Measurements from ENCODE around the gene TMC7.

TMC7 gene

GRCh38 chr16:19077879-19078278 is 94.1 kb downstream of the TMC7 start:
- Histone ChIP-seq H3K36me3 (ENCODE audit: insufficient read depth, low read length) (peaks cover 42% of the 10 kb centered on the region), H3K9ac (ENCODE audit: low read length) (no peak overlapping the region)

GRCh38 chr16:19083670-19084069 is 99.9 kb downstream of the TMC7 start:
- Histone ChIP-seq H3K9me3 (ENCODE audit: low read length) (no peaks in the 10 kb centered on the region), H3K27ac (ENCODE audit: low read depth, low read length) (no peak overlapping the region), H3K4me1 (ENCODE audit: insufficient read depth, low read length) (peaks cover 16% of the 10 kb centered on the region), H3K9ac (ENCODE audit: low read length) (no peak overlapping the region), H3K4me3 (ENCODE audit: low read depth in 1 of 2, low read length in 2 of 2) (no peak overlapping the region), H3K27me3 (ENCODE audit: control insufficient read depth in 1 of 2, insufficient read depth in 2 of 2, low read length in 2 of 2) (no peaks in the 10 kb centered on the region), H3K36me3 (ENCODE audit: insufficient read depth, low read length) (peaks cover 11% of the 10 kb centered on the region)

More at GRCh38 chr16:19077879-19078278, 94.1 kb downstream of the TMC7 start:
- peaks cover 5% of the 10 kb centered on the region for H3K4me1 ChIP-seq (ENCODE audit: insufficient read depth, low read length)
- no peak overlapping the region for H3K4me3 ChIP-seq (ENCODE audit: low read depth in 1 of 2, low read length in 2 of 2)
- no peaks in the 10 kb centered on the region for H3K9me3 ChIP-seq (ENCODE audit: low read length)
- no peak overlapping the region for H3K27ac ChIP-seq (ENCODE audit: low read depth, low read length)
- H3K27me3 ChIP-seq (ENCODE audit: control insufficient read depth in 1 of 2, insufficient read depth in 2 of 2, low read length in 2 of 2): no peaks in the 10 kb centered on the region

GRCh38 chr16:19084139-19084538 is 100.4 kb downstream of the TMC7 start:
- Histone ChIP-seq H3K4me3 (ENCODE audit: low read depth in 1 of 2, low read length in 2 of 2) (no peak overlapping the region), H3K9me3 (ENCODE audit: low read length) (no peaks in the 10 kb centered on the region), H3K9ac (ENCODE audit: low read length) (no peak overlapping the region), H3K4me1 (ENCODE audit: insufficient read depth, low read length) (peaks cover 16% of the 10 kb centered on the region), H3K27ac (ENCODE audit: low read depth, low read length) (no peak overlapping the region), H3K27me3 (ENCODE audit: control insufficient read depth in 1 of 2, insufficient read depth in 2 of 2, low read length in 2 of 2) (no peaks in the 10 kb centered on the region), H3K36me3 (ENCODE audit: insufficient read depth, low read length) (peaks cover 6% of the 10 kb centered on the region)

GRCh38 chr16:19084879-19085278 is 101.1 kb downstream of the TMC7 start:
- Histone ChIP-seq H3K27ac (ENCODE audit: low read depth, low read length) (no peak overlapping the region), H3K36me3 (ENCODE audit: insufficient read depth, low read length) (no peaks in the 10 kb centered on the region), H3K4me3 (ENCODE audit: low read depth in 1 of 2, low read length in 2 of 2) (no peak overlapping the region), H3K4me1 (ENCODE audit: insufficient read depth, low read length) (peaks cover 16% of the 10 kb centered on the region), H3K9ac (ENCODE audit: low read length) (no peak overlapping the region), H3K9me3 (ENCODE audit: low read length) (no peaks in the 10 kb centered on the region), H3K27me3 (ENCODE audit: control insufficient read depth in 1 of 2, insufficient read depth in 2 of 2, low read length in 2 of 2) (no peaks in the 10 kb centered on the region)

GRCh38 chr16:19085679-19086200 is 102.0 kb downstream of the TMC7 start:
- no peaks in the 10 kb centered on the region for H3K9me3 ChIP-seq (ENCODE audit: low read length)
- H3K4me3 ChIP-seq (ENCODE audit: low read depth in 1 of 2, low read length in 2 of 2): peak overlapping the region; percentile 28 to 78
- H3K9ac ChIP-seq (ENCODE audit: low read length): no peak overlapping the region
- H3K27ac ChIP-seq (ENCODE audit: low read depth, low read length): no peak overlapping the region
- H3K4me1 ChIP-seq (ENCODE audit: insufficient read depth, low read length): peaks cover 16% of the 10 kb centered on the region
- H3K36me3 ChIP-seq (ENCODE audit: insufficient read depth, low read length): no peaks in the 10 kb centered on the region
- no peaks in the 10 kb centered on the region for H3K27me3 ChIP-seq (ENCODE audit: control insufficient read depth in 1 of 2, insufficient read depth in 2 of 2, low read length in 2 of 2)

- Histone ChIP-seq H3K36me3 (ENCODE audit: insufficient read depth, low read length) (no peaks in the 10 kb centered on the region), H3K9ac (ENCODE audit: low read length) (no peak overlapping the region), H3K4me1 (ENCODE audit: insufficient read depth, low read length) (peaks cover 16% of the 10 kb centered on the region), H3K4me3 (ENCODE audit: low read depth in 1 of 2, low read length in 2 of 2) (peak overlapping the region; percentile 28 to 78), H3K27ac (ENCODE audit: low read depth, low read length) (no peak overlapping the region), H3K9me3 (ENCODE audit: low read length) (no peaks in the 10 kb centered on the region), H3K27me3 (ENCODE audit: control insufficient read depth in 1 of 2, insufficient read depth in 2 of 2, low read length in 2 of 2) (no peaks in the 10 kb centered on the region)
Observed at GRCh38 chr16:19086322-19087199, 102.8 kb downstream of the TMC7 start.

- H3K4me1 ChIP-seq (ENCODE audit: insufficient read depth, low read length): peaks cover 16% of the 10 kb centered on the region
- no peak overlapping the region for H3K4me3 ChIP-seq (ENCODE audit: low read depth in 1 of 2, low read length in 2 of 2)
- no peaks in the 10 kb centered on the region for H3K36me3 ChIP-seq (ENCODE audit: insufficient read depth, low read length)
- no peak overlapping the region for H3K9ac ChIP-seq (ENCODE audit: low read length)
- no peaks in the 10 kb centered on the region for H3K9me3 ChIP-seq (ENCODE audit: low read length)
- H3K27me3 ChIP-seq (ENCODE audit: control insufficient read depth in 1 of 2, insufficient read depth in 2 of 2, low read length in 2 of 2): no peaks in the 10 kb centered on the region
- no peak overlapping the region for H3K27ac ChIP-seq (ENCODE audit: low read depth, low read length)
Observed at GRCh38 chr16:19088341-19088916, 104.7 kb downstream of the TMC7 start.

- H3K4me1 ChIP-seq (ENCODE audit: insufficient read depth, low read length): peaks cover 9% of the 10 kb centered on the region
- no peaks in the 10 kb centered on the region for H3K9me3 ChIP-seq (ENCODE audit: low read length)
- no peak overlapping the region for H3K9ac ChIP-seq (ENCODE audit: low read length)
- H3K36me3 ChIP-seq (ENCODE audit: insufficient read depth, low read length): no peaks in the 10 kb centered on the region
- no peak overlapping the region for H3K4me3 ChIP-seq (ENCODE audit: low read depth in 1 of 2, low read length in 2 of 2)
- H3K27ac ChIP-seq (ENCODE audit: low read depth, low read length): no peak overlapping the region
- no peaks in the 10 kb centered on the region for H3K27me3 ChIP-seq (ENCODE audit: control insufficient read depth in 1 of 2, insufficient read depth in 2 of 2, low read length in 2 of 2)
Observed at GRCh38 chr16:19089410-19089955, 105.7 kb downstream of the TMC7 start.

- H3K9me3 ChIP-seq (ENCODE audit: low read length): no peaks in the 10 kb centered on the region
- no peak overlapping the region for H3K4me3 ChIP-seq (ENCODE audit: low read depth in 1 of 2, low read length in 2 of 2)
Observed at GRCh38 chr16:19090916-19091315, 107.2 kb downstream of the TMC7 start.

GRCh38 chr16:19092653-19093410 is 109.1 kb downstream of the TMC7 start:
- no peaks in the 10 kb centered on the region for H3K4me1 ChIP-seq (ENCODE audit: insufficient read depth, low read length)
- no peaks in the 10 kb centered on the region for H3K27me3 ChIP-seq (ENCODE audit: control insufficient read depth in 1 of 2, insufficient read depth in 2 of 2, low read length in 2 of 2)
- H3K27ac ChIP-seq (ENCODE audit: low read depth, low read length): no peak overlapping the region
- no peaks in the 10 kb centered on the region for H3K9me3 ChIP-seq (ENCODE audit: low read length)
- H3K4me3 ChIP-seq (ENCODE audit: low read depth in 1 of 2, low read length in 2 of 2): no peak overlapping the region
- no peak overlapping the region for H3K9ac ChIP-seq (ENCODE audit: low read length)
- H3K36me3 ChIP-seq (ENCODE audit: insufficient read depth, low read length): no peaks in the 10 kb centered on the region

More at GRCh38 chr16:19090916-19091315, 107.2 kb downstream of the TMC7 start:
- H3K9ac ChIP-seq (ENCODE audit: low read length): no peak overlapping the region
- no peak overlapping the region for H3K27ac ChIP-seq (ENCODE audit: low read depth, low read length)
- H3K36me3 ChIP-seq (ENCODE audit: insufficient read depth, low read length): no peaks in the 10 kb centered on the region
- H3K4me1 ChIP-seq (ENCODE audit: insufficient read depth, low read length): peaks cover 5% of the 10 kb centered on the region
- no peaks in the 10 kb centered on the region for H3K27me3 ChIP-seq (ENCODE audit: control insufficient read depth in 1 of 2, insufficient read depth in 2 of 2, low read length in 2 of 2)

Measured in muscle layer of colon (tissue), 2 donors.